Mucosa of stomach (tissue), 1 donor: ENCODE results near the gene AQP11.
"Not testable (repeated sequence)": the region's sequence is repeated elsewhere in the genome, so short reads cannot be mapped to it uniquely, and the experiment has no call there.

Experiments
- H3K27me3 ChIP-seq: one replicate; pipeline ENCODE4 v1.7.0; 2013; ENCODE audit warnings: mild to moderate bottlenecking, low read length; ENCODE audit not compliant: control insufficient read depth, insufficient read depth
- H3K36me3 ChIP-seq: one replicate; pipeline ENCODE4 v1.7.0; 2013; ENCODE audit warnings: low read length; ENCODE audit not compliant: control insufficient read depth, insufficient read depth
- H3K4me1 ChIP-seq: one replicate; pipeline ENCODE4 v1.7.0; 2013; ENCODE audit warnings: mild to moderate bottlenecking, low read length; ENCODE audit not compliant: control insufficient read depth, insufficient read depth
- H3K4me3 ChIP-seq: one replicate; pipeline ENCODE4 v1.7.0; 2013; ENCODE audit warnings: low read length
- H3K9ac ChIP-seq: one replicate; pipeline ENCODE4 v1.7.0; 2013; ENCODE audit warnings: mild to moderate bottlenecking, low read length, moderate library complexity
- H3K9me3 ChIP-seq: one replicate; pipeline ENCODE4 v1.7.0; 2013; ENCODE audit warnings: mild to moderate bottlenecking, low read length, moderate library complexity; ENCODE audit not compliant: control insufficient read depth
- donor health status: Pancreatic carcinoma.

The AQP11 gene, protein sequence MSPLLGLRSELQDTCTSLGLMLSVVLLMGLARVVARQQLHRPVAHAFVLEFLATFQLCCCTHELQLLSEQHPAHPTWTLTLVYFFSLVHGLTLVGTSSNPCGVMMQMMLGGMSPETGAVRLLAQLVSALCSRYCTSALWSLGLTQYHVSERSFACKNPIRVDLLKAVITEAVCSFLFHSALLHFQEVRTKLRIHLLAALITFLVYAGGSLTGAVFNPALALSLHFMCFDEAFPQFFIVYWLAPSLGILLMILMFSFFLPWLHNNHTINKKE

DNA sequence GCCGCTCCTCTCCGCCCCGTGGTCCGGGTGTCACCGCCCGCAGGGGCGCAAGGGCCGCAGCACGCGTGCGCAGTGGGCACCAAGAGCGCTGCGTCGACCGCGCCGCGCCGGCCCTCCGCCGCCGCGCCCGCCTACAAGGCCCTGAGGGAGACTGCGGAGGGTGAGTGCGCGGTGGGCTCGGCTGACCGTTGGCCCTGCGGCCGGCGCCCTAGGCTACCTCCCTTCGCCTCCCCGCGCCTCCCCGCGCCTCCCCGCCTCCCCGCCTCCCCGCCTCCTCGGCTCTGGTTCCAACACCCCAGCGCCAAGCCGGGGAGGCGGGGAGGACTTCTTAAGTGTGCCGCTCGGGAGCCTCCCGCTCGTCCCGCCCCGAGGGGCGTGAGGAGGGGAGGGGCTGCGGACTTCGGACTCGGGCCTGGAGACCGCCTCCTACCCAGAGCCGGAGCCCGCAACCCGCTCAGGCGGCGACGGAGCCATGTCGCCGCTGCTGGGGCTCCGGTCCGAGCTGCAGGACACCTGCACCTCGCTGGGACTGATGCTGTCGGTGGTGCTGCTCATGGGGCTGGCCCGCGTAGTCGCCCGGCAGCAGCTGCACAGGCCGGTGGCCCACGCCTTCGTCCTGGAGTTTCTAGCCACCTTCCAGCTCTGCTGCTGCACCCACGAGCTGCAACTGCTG lies at the start of gene AQP11:
TSS of gene AQP11 (plus strand) at position 433 of the 673 bp plus-strand sequence. CDS start at position 473, 40 bp downstream.
- Histone ChIP-seq H3K9ac (peak within 1 kb of the TSS; percentile 7), H3K36me3 (no peaks in the 10 kb centered on the region), H3K4me3 (peak within 1 kb of the TSS; percentile 45), H3K4me1 (no peaks in the 10 kb centered on the region), H3K27me3 (no peaks in the 10 kb centered on the region), H3K9me3 (no peaks in the 10 kb centered on the region)

DNA sequence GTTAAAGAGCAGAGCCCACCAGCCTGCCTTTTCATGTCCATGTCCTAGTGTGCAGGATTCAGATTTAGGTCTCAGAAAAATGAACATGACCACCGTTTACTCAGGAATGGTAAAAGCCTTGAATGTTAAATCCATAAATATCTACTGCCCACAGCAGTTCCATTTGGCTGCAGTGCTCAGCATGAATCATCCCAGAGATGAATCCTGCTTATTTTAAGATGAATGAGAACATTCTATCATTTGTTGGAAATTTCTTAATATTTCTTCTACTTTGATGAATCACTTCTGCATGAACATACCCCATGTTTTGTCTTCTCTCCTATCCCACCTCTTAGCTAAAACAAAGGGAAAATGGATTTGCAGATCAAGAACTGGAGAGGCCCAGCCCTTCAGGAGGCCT lies 47.5 kb upstream of the AQP11 start:
- H3K9ac ChIP-seq = no peak overlapping the region
- peaks cover under 1% of the 10 kb centered on the region for H3K4me1 ChIP-seq
- no peaks in the 10 kb centered on the region for H3K36me3 ChIP-seq
- H3K4me3 ChIP-seq = no peak overlapping the region
- H3K9me3 ChIP-seq = no peaks in the 10 kb centered on the region
- no peaks in the 10 kb centered on the region for H3K27me3 ChIP-seq

DNA sequence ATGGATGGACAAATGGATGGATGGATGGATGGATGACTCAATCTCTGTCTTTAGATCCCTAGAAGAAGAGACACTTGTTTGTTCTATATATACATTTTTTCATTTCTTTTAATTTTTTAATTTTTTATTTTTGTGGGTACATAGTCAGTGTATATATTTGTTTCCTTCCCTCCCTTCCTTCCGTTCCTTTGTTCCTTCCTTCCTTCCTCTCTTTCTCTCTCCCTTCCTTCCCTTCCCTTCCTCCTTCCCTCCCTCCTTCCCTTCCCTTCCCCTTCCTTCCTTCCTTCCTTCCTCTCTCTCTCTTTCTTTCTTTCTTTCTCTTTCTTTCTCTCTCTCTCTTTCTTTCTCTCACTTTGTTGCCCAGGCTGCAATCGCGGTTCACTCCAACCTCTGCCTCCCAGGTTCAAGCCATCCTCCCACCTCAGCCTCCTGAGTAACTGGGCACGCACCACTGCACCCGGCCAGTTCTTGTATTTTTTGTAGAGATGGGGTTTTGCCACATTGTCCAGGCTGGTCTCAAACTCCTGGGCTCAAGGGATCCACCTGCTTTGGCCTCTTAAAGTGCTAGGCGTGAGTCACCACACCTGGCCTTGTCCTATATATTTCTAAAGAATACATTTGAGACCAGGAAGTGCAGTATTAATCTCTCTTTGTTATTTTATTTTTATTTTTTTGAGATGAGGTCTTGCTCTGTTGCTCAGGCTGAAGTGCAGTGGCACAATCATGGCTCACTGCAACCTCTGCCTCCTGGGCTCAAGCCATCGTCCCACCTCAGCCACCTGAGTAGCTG lies 42.5 kb upstream of the AQP11 start:
- Histone ChIP-seq H3K9ac (no peak overlapping the region), H3K9me3 (no peaks in the 10 kb centered on the region), H3K27me3 (no peaks in the 10 kb centered on the region), H3K4me3 (no peak overlapping the region), H3K36me3 (no peaks in the 10 kb centered on the region), H3K4me1 (peaks cover 16% of the 10 kb centered on the region)

DNA sequence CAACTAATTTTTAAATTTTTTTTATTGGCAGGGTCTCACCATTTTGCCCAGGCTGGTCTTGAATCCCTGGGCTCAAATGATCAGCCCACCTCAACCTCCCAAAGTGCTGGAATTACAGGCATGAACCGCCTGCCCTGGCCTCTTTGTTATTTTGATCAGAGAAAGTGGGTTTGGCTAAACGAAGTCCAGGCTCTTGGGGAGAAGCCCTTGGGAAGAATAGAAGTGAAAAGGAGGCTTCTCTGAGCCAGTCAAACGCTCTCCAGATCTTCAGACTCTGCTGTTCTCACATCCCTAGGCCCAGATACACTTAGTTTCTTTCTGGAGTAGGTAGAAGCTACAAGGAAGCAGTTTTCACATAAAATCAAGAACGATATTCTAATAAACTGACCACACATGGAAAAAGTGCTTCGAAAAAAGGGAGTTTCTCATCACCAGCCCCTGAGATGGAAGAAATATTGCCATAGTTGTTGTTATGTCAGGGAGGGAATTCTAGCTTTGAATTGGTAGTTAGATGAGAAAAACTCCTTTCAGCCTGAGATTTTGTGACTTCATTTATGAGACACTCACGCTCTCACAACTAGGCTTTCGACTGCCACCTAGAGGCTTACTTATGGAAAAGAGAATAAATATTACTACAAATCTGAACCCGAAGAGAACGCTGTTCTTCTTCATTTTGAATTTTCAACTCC lies 41.7 kb upstream of the AQP11 start:
- H3K9me3 ChIP-seq = no peaks in the 10 kb centered on the region
- H3K36me3 ChIP-seq = no peaks in the 10 kb centered on the region
- no peak overlapping the region for H3K4me3 ChIP-seq
- H3K4me1 ChIP-seq = peaks cover 16% of the 10 kb centered on the region
- no peaks in the 10 kb centered on the region for H3K27me3 ChIP-seq
- peak overlapping the region; percentile 38 for H3K9ac ChIP-seq

DNA sequence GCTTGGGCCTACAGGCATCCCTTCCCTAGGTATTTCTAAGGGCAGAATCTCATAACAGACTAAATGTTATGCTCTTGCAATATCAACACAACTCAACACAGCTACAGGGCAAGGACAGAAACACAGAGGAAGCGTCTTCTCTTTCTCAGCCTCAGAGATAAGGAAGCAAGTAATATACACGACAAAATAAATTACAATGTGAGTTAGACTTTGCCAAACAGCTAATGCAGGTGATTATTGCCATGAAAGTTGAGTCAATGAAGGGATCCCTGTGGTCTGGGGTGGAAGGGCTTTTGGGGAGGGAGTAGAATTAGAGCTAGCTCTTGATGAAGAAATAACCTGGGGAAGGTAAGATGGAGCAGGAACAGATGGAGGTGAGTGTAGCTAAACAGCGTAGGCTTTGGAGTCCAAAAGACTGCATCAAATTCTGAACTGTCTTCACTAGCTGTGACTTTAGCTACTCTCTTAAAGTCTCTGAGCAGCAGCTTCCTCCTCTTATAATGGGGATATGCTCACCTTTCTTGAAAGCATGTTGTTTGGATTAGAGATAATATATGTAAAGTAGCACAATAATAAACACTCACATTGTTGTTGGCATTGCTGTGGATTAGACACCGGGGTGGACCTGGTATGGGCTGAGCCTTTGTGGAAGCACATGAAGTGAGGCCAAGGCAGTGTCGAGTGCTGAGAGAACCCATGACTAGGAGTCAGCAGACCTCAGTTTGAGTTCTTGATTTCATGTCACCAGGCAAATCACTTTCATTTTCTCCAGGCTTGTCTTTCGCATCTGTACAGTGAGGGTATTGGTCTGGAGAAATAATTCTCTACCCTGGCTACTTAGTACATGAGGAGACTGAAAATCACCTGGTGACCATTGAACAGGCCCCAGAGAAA lies 41.0 kb upstream of the AQP11 start:
- Histone ChIP-seq H3K27me3 (no peaks in the 10 kb centered on the region), H3K9me3 (no peaks in the 10 kb centered on the region), H3K9ac (no peak overlapping the region), H3K4me3 (no peak overlapping the region), H3K4me1 (peaks cover 16% of the 10 kb centered on the region), H3K36me3 (no peaks in the 10 kb centered on the region)

DNA sequence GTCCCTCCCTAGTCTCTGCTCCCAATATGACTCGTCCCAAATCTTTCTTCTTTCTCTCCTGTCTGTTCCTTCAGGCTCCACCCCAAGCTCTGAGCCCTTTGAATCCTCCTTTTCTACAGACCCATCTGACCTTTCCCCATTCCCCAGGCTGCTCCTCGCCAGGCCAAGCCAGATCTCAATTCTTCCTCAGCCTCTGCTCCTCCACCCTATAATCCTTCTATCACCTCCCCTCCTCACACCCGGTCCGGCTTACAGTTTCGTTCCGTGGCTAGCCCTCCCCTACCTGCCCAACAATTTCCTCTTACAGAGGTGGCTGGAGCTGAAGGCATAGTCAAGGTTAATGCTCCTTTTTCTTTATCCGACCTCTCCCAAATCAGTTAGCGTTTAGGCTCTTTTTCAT lies 38.3 kb upstream of the AQP11 start:
- not testable (repeated sequence) for H3K36me3 ChIP-seq, H3K9ac ChIP-seq, H3K27me3 ChIP-seq, H3K4me3 ChIP-seq, H3K9me3 ChIP-seq
- peaks cover 16% of the 10 kb centered on the region for H3K4me1 ChIP-seq

DNA sequence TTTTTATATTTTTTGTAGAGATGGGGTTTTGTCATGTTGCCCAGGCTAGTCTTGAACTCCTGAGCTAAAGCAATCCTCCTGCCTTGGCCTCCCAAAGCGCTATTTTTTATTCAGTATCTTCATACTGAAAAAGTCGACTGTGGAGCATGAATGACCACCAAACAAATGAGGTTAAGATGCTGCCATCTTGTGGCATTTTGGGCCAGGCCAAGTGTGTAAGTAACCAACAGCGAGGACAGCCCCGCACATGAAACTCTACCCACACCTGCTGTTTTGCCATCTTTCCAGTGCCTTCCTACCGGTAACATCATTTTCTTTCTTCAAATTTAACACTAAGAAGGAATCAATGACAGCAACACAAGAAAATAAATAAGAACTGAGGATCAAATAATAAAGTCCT lies 32.2 kb upstream of the AQP11 start:
- Histone ChIP-seq H3K4me1 (peaks cover 7% of the 10 kb centered on the region), H3K27me3 (no peaks in the 10 kb centered on the region), H3K9ac (no peak overlapping the region), H3K36me3 (no peaks in the 10 kb centered on the region), H3K9me3 (no peaks in the 10 kb centered on the region), H3K4me3 (no peak overlapping the region)

DNA sequence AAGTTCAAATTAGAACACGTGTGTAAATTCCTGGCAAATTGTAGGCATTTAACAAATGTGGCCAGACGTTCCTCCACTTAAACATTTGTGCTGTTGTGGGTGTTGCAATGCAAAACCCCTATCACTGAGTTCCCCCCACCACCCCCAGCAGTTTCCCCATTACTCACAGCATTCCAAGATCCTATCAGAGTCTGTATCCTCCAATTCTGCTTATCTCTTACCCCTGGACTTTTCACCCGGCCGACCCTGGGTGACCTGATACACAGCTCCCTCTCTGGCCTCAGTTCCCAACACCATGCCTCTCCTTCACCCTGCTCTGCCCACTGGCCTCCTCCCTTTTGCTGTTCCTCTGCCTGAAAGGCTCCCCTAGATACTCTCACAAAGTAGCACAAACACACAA lies 31.4 kb upstream of the AQP11 start:
- H3K9me3 ChIP-seq = no peaks in the 10 kb centered on the region
- no peak overlapping the region for H3K4me3 ChIP-seq
- H3K9ac ChIP-seq = no peak overlapping the region
- H3K27me3 ChIP-seq = no peaks in the 10 kb centered on the region
- no peaks in the 10 kb centered on the region for H3K36me3 ChIP-seq
- peaks cover 7% of the 10 kb centered on the region for H3K4me1 ChIP-seq

DNA sequence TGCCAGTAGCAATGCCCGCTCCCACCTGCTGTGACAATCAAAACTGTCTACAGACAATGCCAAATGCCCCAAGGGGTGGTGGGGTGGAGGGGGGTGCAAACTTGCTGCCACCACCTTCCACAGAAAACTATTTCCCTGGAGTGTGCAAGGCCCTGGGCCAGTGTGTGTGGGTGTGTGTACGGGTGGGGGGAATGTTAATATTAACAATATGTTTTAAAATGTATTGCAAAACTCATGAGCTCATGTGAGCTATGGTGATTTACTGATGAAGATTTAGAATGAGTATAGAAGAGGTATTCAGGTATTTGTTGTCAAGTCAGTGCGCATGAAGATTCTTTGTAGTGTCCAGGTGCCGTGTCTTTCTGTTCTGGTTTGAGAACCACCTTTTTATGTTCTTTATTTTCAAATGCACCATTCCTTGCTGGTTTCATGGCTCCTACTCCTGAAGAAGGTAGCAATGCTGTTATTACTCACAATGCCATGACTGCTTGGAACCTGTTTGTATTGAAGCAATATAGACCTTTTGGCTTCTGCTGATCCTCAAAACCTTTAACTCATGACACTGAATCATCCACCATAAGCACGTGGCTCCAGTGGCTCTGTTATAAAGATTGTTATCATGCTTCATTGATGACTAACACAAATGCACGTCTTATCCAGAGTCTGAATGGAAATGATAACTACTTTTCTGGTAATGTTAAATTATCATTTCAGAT lies 29.9 kb upstream of the AQP11 start:
- no peaks in the 10 kb centered on the region for H3K27me3 ChIP-seq
- H3K4me3 ChIP-seq = no peak overlapping the region

DNA sequence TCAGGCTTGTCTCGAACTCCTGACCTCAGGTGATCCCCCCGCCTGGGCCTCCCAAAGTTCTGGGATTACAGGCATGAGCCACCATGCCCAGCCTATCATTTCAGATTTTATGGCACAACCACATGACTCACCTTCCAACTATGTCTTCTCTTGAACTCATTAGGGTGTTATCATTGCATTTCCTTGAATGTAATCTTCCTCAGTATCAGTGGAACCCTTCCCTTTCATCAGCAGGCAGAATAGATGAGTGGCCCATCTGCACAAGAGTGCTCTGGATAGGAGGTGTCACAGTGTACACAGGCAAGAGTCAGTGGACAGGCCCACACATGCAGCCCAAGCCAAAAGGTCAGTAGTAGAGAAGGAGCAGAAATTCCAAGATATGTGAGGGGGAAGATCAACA lies 29.1 kb upstream of the AQP11 start:
- H3K36me3 ChIP-seq = no peaks in the 10 kb centered on the region
- no peak overlapping the region for H3K4me3 ChIP-seq
- no peaks in the 10 kb centered on the region for H3K27me3 ChIP-seq
- peaks cover 7% of the 10 kb centered on the region for H3K4me1 ChIP-seq
- H3K9me3 ChIP-seq = no peaks in the 10 kb centered on the region
- H3K9ac ChIP-seq = no peak overlapping the region

More for the DNA sequence above, 29.9 kb upstream of the AQP11 start:
- Histone ChIP-seq H3K4me1 (peaks cover 7% of the 10 kb centered on the region), H3K9me3 (no peaks in the 10 kb centered on the region), H3K36me3 (no peaks in the 10 kb centered on the region), H3K9ac (no peak overlapping the region)

DNA sequence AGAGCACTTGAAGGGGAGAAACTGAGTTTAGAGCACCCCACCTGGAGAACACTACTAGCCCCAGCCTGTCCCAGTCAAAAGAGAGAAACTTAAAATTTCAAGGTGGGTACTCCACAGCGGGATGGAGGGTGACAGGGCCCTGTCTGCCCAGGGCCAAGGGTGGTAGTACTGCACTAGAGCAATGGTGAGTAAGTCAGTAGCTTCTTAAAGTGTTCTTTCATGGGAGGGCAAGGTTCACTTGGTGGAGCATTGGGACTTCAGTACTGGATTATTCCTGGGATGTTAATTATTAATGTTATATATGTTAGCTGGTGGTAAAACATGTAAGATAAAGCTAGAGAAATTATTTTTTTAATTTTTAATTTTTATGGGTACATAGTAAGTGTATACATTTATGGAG lies 28.5 kb upstream of the AQP11 start:
- Histone ChIP-seq H3K4me3 (no peak overlapping the region), H3K9me3 (no peaks in the 10 kb centered on the region), H3K27me3 (no peaks in the 10 kb centered on the region)

More for the DNA sequence above, 28.5 kb upstream of the AQP11 start:
- no peaks in the 10 kb centered on the region for H3K36me3 ChIP-seq
- H3K9ac ChIP-seq = no peak overlapping the region
- peaks cover 7% of the 10 kb centered on the region for H3K4me1 ChIP-seq
